HUES64 (cell line): ENCODE data around the gene NPHP1.
"Not testable (repeated sequence)": the region's sequence is repeated elsewhere in the genome, so short reads cannot be mapped to it uniquely, and the experiment has no call there.

Experiments used
- H3K27ac ChIP-seq: 2 replicates; pipeline ENCODE4 v1.7.0; 2013; ENCODE audit warnings: low read depth, low read length, inconsistent platforms
- H3K27me3 ChIP-seq: 2 replicates; pipeline ENCODE4 v1.6.1; 2013; ENCODE audit warnings: mild to moderate bottlenecking, low read length; ENCODE audit not compliant: insufficient read depth
- H3K36me3 ChIP-seq: 2 replicates; pipeline ENCODE4 v1.6.1; 2013; ENCODE audit warnings: mild to moderate bottlenecking, low read length; ENCODE audit not compliant: insufficient read depth
- H3K4me1 ChIP-seq: 2 replicates; pipeline ENCODE4 v1.6.1; 2013; ENCODE audit warnings: mild to moderate bottlenecking, low read length, moderate library complexity; ENCODE audit not compliant: insufficient read depth
- H3K4me3 ChIP-seq: 2 replicates; pipeline ENCODE4 v1.5.1; 2013; ENCODE audit warnings: mild to moderate bottlenecking, low read length, moderate library complexity
- H3K9ac ChIP-seq: 2 replicates; pipeline ENCODE4 v1.6.1; 2013; ENCODE audit warnings: mild to moderate bottlenecking, low read depth, low read length
- H3K9me3 ChIP-seq: 2 replicates; pipeline ENCODE4 v1.6.1; 2013; ENCODE audit warnings: low read depth, low read length; ENCODE audit not compliant: insufficient read depth
- WGBS: fragments of 150-250, 120-280 bp; methylation state at CpG from one replicate; pipeline ENCODE4 v1.1.7; 2013; ENCODE audit warnings: missing lambda C conversion rate; 5-methylcytosine and 5-hydroxymethylcytosine counted together

The NPHP1 gene

GRCh38 chr2:110124939-110125691, 79.7 kb downstream of the NPHP1 start:
- Histone ChIP-seq H3K4me3 (no peak overlapping the region), H3K9me3 (no peaks in the 10 kb centered on the region), H3K9ac (no peak overlapping the region), H3K4me1 (no peaks in the 10 kb centered on the region), H3K27me3 (no peaks in the 10 kb centered on the region), H3K36me3 (no peaks in the 10 kb centered on the region), H3K27ac (no peak overlapping the region)
- 93% methylated on average over 6 of the region's 6 CpGs for WGBS

GRCh38 chr2:110124038-110124825, 80.6 kb downstream of the NPHP1 start:
- H3K36me3 ChIP-seq = no peaks in the 10 kb centered on the region
- no peak overlapping the region for H3K27ac ChIP-seq
- no peaks in the 10 kb centered on the region for H3K4me1 ChIP-seq
- H3K9ac ChIP-seq = no peak overlapping the region
- 92% methylated on average over 4 of the region's 4 CpGs for WGBS
- no peak overlapping the region for H3K4me3 ChIP-seq
- H3K27me3 ChIP-seq = no peaks in the 10 kb centered on the region
- H3K9me3 ChIP-seq = no peaks in the 10 kb centered on the region

- 91% methylated on average over 3 of the region's 3 CpGs for WGBS
- Histone ChIP-seq H3K4me3 (no peak overlapping the region), H3K27me3 (peaks cover 10% of the 10 kb centered on the region)
Measured at GRCh38 chr2:110121592-110121991, 83.2 kb downstream of the NPHP1 start.

GRCh38 chr2:110121052-110121334, 83.8 kb downstream of the NPHP1 start:
- Histone ChIP-seq H3K36me3 (no peaks in the 10 kb centered on the region), H3K4me1 (no peaks in the 10 kb centered on the region)
- 93% methylated on average over 2 of the region's 2 CpGs for WGBS

More at GRCh38 chr2:110121592-110121991, 83.2 kb downstream of the NPHP1 start:
- no peak overlapping the region for H3K27ac ChIP-seq
- no peaks in the 10 kb centered on the region for H3K4me1 ChIP-seq
- no peak overlapping the region for H3K9ac ChIP-seq
- no peaks in the 10 kb centered on the region for H3K9me3 ChIP-seq
- no peaks in the 10 kb centered on the region for H3K36me3 ChIP-seq

GRCh38 chr2:110120171-110121051, 84.4 kb downstream of the NPHP1 start:
- no peaks in the 10 kb centered on the region for H3K9me3 ChIP-seq
- WGBS = 84% methylated on average over 11 of the region's 11 CpGs
- no peaks in the 10 kb centered on the region for H3K36me3 ChIP-seq
- no peak overlapping the region for H3K27ac ChIP-seq
- H3K4me3 ChIP-seq = no peak overlapping the region
- peaks cover 22% of the 10 kb centered on the region for H3K27me3 ChIP-seq
- H3K9ac ChIP-seq = no peak overlapping the region
- no peaks in the 10 kb centered on the region for H3K4me1 ChIP-seq

More at GRCh38 chr2:110121052-110121334, 83.8 kb downstream of the NPHP1 start:
- H3K9ac ChIP-seq = no peak overlapping the region
- H3K27ac ChIP-seq = no peak overlapping the region
- no peaks in the 10 kb centered on the region for H3K9me3 ChIP-seq
- H3K4me3 ChIP-seq = no peak overlapping the region
- peaks cover 16% of the 10 kb centered on the region for H3K27me3 ChIP-seq

- no peaks in the 10 kb centered on the region for H3K4me1 ChIP-seq
- peak overlapping the region; percentile 57 for H3K4me3 ChIP-seq
- H3K27me3 ChIP-seq = peaks cover 42% of the 10 kb centered on the region
- WGBS = 18% methylated on average over 8 of the region's 8 CpGs
- H3K9me3 ChIP-seq = no peaks in the 10 kb centered on the region
- no peaks in the 10 kb centered on the region for H3K36me3 ChIP-seq
- H3K27ac ChIP-seq = no peak overlapping the region
- no peak overlapping the region for H3K9ac ChIP-seq
Measured at GRCh38 chr2:110116033-110116710, 88.6 kb downstream of the NPHP1 start.

- Histone ChIP-seq H3K4me1 (no peaks in the 10 kb centered on the region), H3K27ac (no peak within 1 kb of the TSS), H3K4me3 (peak within 1 kb of the TSS; percentile 57), H3K9ac (no peak within 1 kb of the TSS), H3K27me3 (peaks cover 42% of the 10 kb centered on the region), H3K36me3 (no peaks in the 10 kb centered on the region), H3K9me3 (no peaks in the 10 kb centered on the region)
- WGBS = 4% methylated on average over 62 of the region's 62 CpGs
Measured at GRCh38 chr2:110115291-110116032, 89.4 kb downstream of the NPHP1 start, which contains the start of gene MALL. TSS of gene MALL (minus strand) at chr2:110115822. CDS start at chr2:110115792, 30 bp downstream.

GRCh38 chr2:110114831-110115255, 90.0 kb downstream of the NPHP1 start:
- Histone ChIP-seq H3K4me1 (no peaks in the 10 kb centered on the region), H3K9me3 (no peaks in the 10 kb centered on the region), H3K36me3 (no peaks in the 10 kb centered on the region), H3K4me3 (peak overlapping the region; percentile 57; the same call in 1 of the 2 replicates), H3K27ac (no peak overlapping the region), H3K27me3 (peaks cover 42% of the 10 kb centered on the region), H3K9ac (no peak overlapping the region)
- 85% methylated on average over 14 of the region's 14 CpGs for WGBS

- H3K9ac ChIP-seq = no peak overlapping the region
- peaks cover 42% of the 10 kb centered on the region for H3K27me3 ChIP-seq
- no peak overlapping the region for H3K4me3 ChIP-seq
- no peaks in the 10 kb centered on the region for H3K4me1 ChIP-seq
- no peaks in the 10 kb centered on the region for H3K36me3 ChIP-seq
- no peak overlapping the region for H3K27ac ChIP-seq
- H3K9me3 ChIP-seq = no peaks in the 10 kb centered on the region
- WGBS = 91% methylated on average over 8 of the region's 8 CpGs
Measured at GRCh38 chr2:110113961-110114591, 90.7 kb downstream of the NPHP1 start.

- WGBS = 70% methylated on average over 2 of the region's 2 CpGs
- not testable (repeated sequence) for H3K9ac ChIP-seq, H3K27ac ChIP-seq, H3K27me3 ChIP-seq, H3K4me3 ChIP-seq, H3K36me3 ChIP-seq, H3K9me3 ChIP-seq, H3K4me1 ChIP-seq
Measured at GRCh38 chr2:110108291-110108690, 96.5 kb downstream of the NPHP1 start.
